IMR-90 (cell line): Measurements from ENCODE around the gene RNF133. TPM values are rescaled to one million over a fixed set of nuclear protein-coding genes. Genes with fewer than 3 reads are reported as not detected.

Source experiments
- ATAC-seq: fragments of 200-7000 bp; cut with Tn5 transposase; 2 replicates; pipeline ENCODE4 v1.9.1; 2020; ENCODE audit warnings: low read depth, mild to moderate bottlenecking, moderate library complexity
- BruUV-seq: library from RNA; stranded (reverse); fragments of 400-500 nt; replicated peaks from 2 replicates; lab custom pipeline; 2021; lab: Mats Ljungman, UMichigan
- CTCF ChIA-PET: fragments of 300-600 bp; formaldehyde crosslinking; extraction: SDS; loops from one replicate; lab custom pipeline; 2021; ENCODE audit warnings: antibody characterized with exemption; lab: Yijun Ruan, JAX
- POLR2A ChIA-PET: fragments of 300-600 bp; sonication (Branson Sonifier 250); formaldehyde crosslinking; loops from one replicate; lab custom pipeline; 2022; ENCODE audit warnings: antibody characterized with exemption; ENCODE audit not compliant: unreplicated experiment; lab: Charles Lee
- DNase-seq: peaks from one replicate; pipeline ENCODE4 v3.0.0; 2013
- H2AFZ ChIP-seq: replicated peaks from 2 replicates; pipeline ENCODE3; 2013; ENCODE audit warnings: low read length, mild to moderate bottlenecking; ENCODE audit not compliant: poor library complexity
- H2AK5ac ChIP-seq: 2 replicates; pipeline ENCODE4 v1.6.1; 2013; ENCODE audit warnings: low read depth, low read length, inconsistent platforms
- H2AK9ac ChIP-seq: replicated peaks from 2 replicates; pipeline ENCODE3; 2013; ENCODE audit warnings: mild to moderate bottlenecking, low read depth, low read length, moderate library complexity; ENCODE audit not compliant: poor library complexity
- H2BK120ac ChIP-seq: 2 replicates; pipeline ENCODE4 v1.6.1; 2013; ENCODE audit warnings: low read depth, low read length, inconsistent platforms
- H2BK15ac ChIP-seq: 3 replicates; pipeline ENCODE4 v1.6.1; 2013; ENCODE audit warnings: low read depth, low read length, inconsistent platforms
- H2BK20ac ChIP-seq: 2 replicates; pipeline ENCODE4 v1.6.1; 2013; ENCODE audit warnings: low read depth, mild to moderate bottlenecking, inconsistent platforms, low read length, moderate library complexity
- H2BK5ac ChIP-seq: 2 replicates; pipeline ENCODE4 v1.6.1; 2013; ENCODE audit warnings: mild to moderate bottlenecking, low read depth, low read length, inconsistent platforms; ENCODE audit not compliant: poor library complexity, severe bottlenecking
- H3K14ac ChIP-seq: replicated peaks from 2 replicates; pipeline ENCODE4 v1.6.1; 2013; ENCODE audit warnings: low read depth, low read length, inconsistent platforms
- H3K18ac ChIP-seq: 2 replicates; pipeline ENCODE4 v1.6.1; 2013; ENCODE audit warnings: low read depth, low read length, control low read depth
- H3K23ac ChIP-seq: 2 replicates; pipeline ENCODE4 v1.6.1; 2013; ENCODE audit warnings: low read depth, low read length, inconsistent platforms
- H3K27ac ChIP-seq: 2 replicates; pipeline ENCODE4 v1.5.1; 2013; ENCODE audit warnings: mild to moderate bottlenecking, control low read depth, low read length; ENCODE audit not compliant: insufficient read depth
- H3K27me3 ChIP-seq: 2 replicates; pipeline ENCODE4 v1.6.1; 2013; ENCODE audit warnings: low read length; ENCODE audit not compliant: control insufficient read depth, insufficient read depth
- H3K36me3 ChIP-seq: 2 replicates; pipeline ENCODE4 v1.6.1; 2013; ENCODE audit warnings: low read length, mixed read lengths; ENCODE audit not compliant: control insufficient read depth, insufficient read depth
- H3K4ac ChIP-seq: 2 replicates; pipeline ENCODE4 v1.6.1; 2013; ENCODE audit warnings: low read depth, low read length, inconsistent platforms
- H3K4me1 ChIP-seq: 2 replicates; pipeline ENCODE4 v1.6.1; 2013; ENCODE audit warnings: low read length, mixed read lengths; ENCODE audit not compliant: control insufficient read depth, insufficient read depth
- H3K4me2 ChIP-seq: 2 replicates; pipeline ENCODE4 v1.6.1; 2013; ENCODE audit warnings: low read depth, mild to moderate bottlenecking, control low read depth, low read length, moderate library complexity
- H3K4me3 ChIP-seq: 2 replicates; pipeline ENCODE4 v1.5.1; 2013; ENCODE audit warnings: low read depth, mild to moderate bottlenecking, control low read depth, low read length, moderate library complexity; ENCODE audit not compliant: insufficient read depth
- H3K56ac ChIP-seq: 2 replicates; pipeline ENCODE4 v1.6.1; 2013; ENCODE audit warnings: low read length, inconsistent platforms; ENCODE audit not compliant: insufficient read depth; ENCODE audit errors: extremely low read depth
- H3K79me1 ChIP-seq, 2 experiments: 2 replicates each; pipeline ENCODE4 v1.6.1; 2013; ENCODE audit warnings: low read length in 2 of 2, inconsistent platforms in 1 of 2, low read depth in 1 of 2
- H3K9ac ChIP-seq: 2 replicates; pipeline ENCODE4 v1.6.1; 2013; ENCODE audit warnings: low read depth, low read length, control low read depth
- H3K9me1 ChIP-seq: 2 replicates; pipeline ENCODE4 v1.6.1; 2013; ENCODE audit warnings: low read length, inconsistent platforms; ENCODE audit not compliant: insufficient read depth
- H3K9me3 ChIP-seq: 2 replicates; pipeline ENCODE4 v1.6.1; 2013; ENCODE audit warnings: low read length; ENCODE audit not compliant: control insufficient read depth, insufficient read depth
- H4K20me1 ChIP-seq: 2 replicates; pipeline ENCODE4 v1.6.1; 2013; ENCODE audit warnings: low read length, inconsistent platforms; ENCODE audit not compliant: insufficient read depth
- H4K5ac ChIP-seq: 2 replicates; pipeline ENCODE4 v1.6.1; 2013; ENCODE audit warnings: mild to moderate bottlenecking, low read depth, low read length, control low read depth
- H4K8ac ChIP-seq, 2 experiments: 2 replicates each; pipeline ENCODE4 v1.6.1; 2013; ENCODE audit warnings: low read depth in 2 of 2, low read length in 2 of 2, control low read depth in 1 of 2, inconsistent platforms in 1 of 2
- H4K91ac ChIP-seq: 2 replicates; pipeline ENCODE4 v1.6.1; 2013; ENCODE audit warnings: low read depth, low read length, inconsistent platforms; ENCODE audit not compliant: insufficient read depth
- BHLHE40 ChIP-seq: fragments of 150-350 bp; IDR thresholded peaks from 2 replicates; pipeline ENCODE4 v1.6.1; 2016; ENCODE audit warnings: mild to moderate bottlenecking, low read depth, low read length
- CEBPB ChIP-seq: IDR thresholded peaks from 2 replicates; pipeline ENCODE4 v1.6.1; 2012; ENCODE audit warnings: low read depth, low read length, improper control_type of control experiment
- CHD1 ChIP-seq: IDR thresholded peaks from 2 replicates; pipeline ENCODE4 v1.6.1; 2012; ENCODE audit warnings: low read depth, low read length, improper control_type of control experiment
- CTCF ChIP-seq: conservative IDR thresholded peaks from 2 replicates; pipeline ENCODE4 v1.5.1; 2012; ENCODE audit warnings: mild to moderate bottlenecking, low read depth, low read length, improper control_type of control experiment
- ELK1 ChIP-seq: fragments of 150-350 bp; IDR thresholded peaks from 2 replicates; pipeline ENCODE4 v1.6.1; 2016; ENCODE audit warnings: low read depth, mild to moderate bottlenecking, low read length, moderate library complexity, borderline replicate concordance
- FOS ChIP-seq: fragments of 150-350 bp; IDR thresholded peaks from 2 replicates; pipeline ENCODE4 v1.6.1; 2016; ENCODE audit warnings: low read depth, low read length
- MAFK ChIP-seq: IDR thresholded peaks from 2 replicates; pipeline ENCODE4 v1.6.1; 2012; ENCODE audit warnings: low read depth, low read length, improper control_type of control experiment
- MAZ ChIP-seq: IDR thresholded peaks from 2 replicates; pipeline ENCODE4 v1.6.1; 2012; ENCODE audit warnings: low read depth, mild to moderate bottlenecking, low read length, improper control_type of control experiment, moderate library complexity, borderline replicate concordance
- MXI1 ChIP-seq: IDR thresholded peaks from 2 replicates; pipeline ENCODE4 v1.6.1; 2012; ENCODE audit warnings: low read depth, mild to moderate bottlenecking, low read length, moderate library complexity, borderline replicate concordance
- NFE2L2 ChIP-seq: fragments of 150-350 bp; IDR thresholded peaks from 2 replicates; pipeline ENCODE4 v1.6.1; 2016; ENCODE audit warnings: low read depth, mild to moderate bottlenecking, low read length
- POLR2A ChIP-seq: IDR thresholded peaks from 2 replicates; pipeline ENCODE4 v1.6.1; 2012; ENCODE audit warnings: mild to moderate bottlenecking, low read depth, low read length
- RAD21 ChIP-seq: IDR thresholded peaks from 2 replicates; pipeline ENCODE4 v1.6.1; 2012; ENCODE audit warnings: low read length, improper control_type of control experiment
- RCOR1 ChIP-seq: IDR thresholded peaks from 2 replicates; pipeline ENCODE4 v1.6.1; 2012; ENCODE audit warnings: mild to moderate bottlenecking, low read length, improper control_type of control experiment; ENCODE audit not compliant: insufficient replicate concordance
- RFX5 ChIP-seq: IDR thresholded peaks from 2 replicates; pipeline ENCODE4 v1.8.0; 2012; ENCODE audit warnings: low read depth, mild to moderate bottlenecking, low read length, moderate library complexity
- SMC3 ChIP-seq: fragments of 150-350 bp; IDR thresholded peaks from 2 replicates; pipeline ENCODE4 v1.6.1; 2016; ENCODE audit warnings: low read depth, mild to moderate bottlenecking, antibody characterized with exemption, low read length, moderate library complexity
- USF2 ChIP-seq: fragments of 150-350 bp; IDR thresholded peaks from 2 replicates; pipeline ENCODE4 v1.6.1; 2017; ENCODE audit warnings: mild to moderate bottlenecking, antibody characterized with exemption, low read length, low read depth
- WGBS, 2 experiments: methylation state at CpG; one replicate each; pipeline versions ENCODE4 v1.1.5 to v1.1.7; 2013; ENCODE audit warnings: missing lambda C conversion rate in 2 of 2; ENCODE audit not compliant: insufficient read length in 1 of 2; ENCODE audit errors: extremely low coverage in 2 of 2; 5-methylcytosine and 5-hydroxymethylcytosine counted together
- dilution Hi-C: fragments of 300-500 bp; cut with HindIII; formaldehyde crosslinking; loops from one replicate; pipeline ENCODE4 v1.14.3; 2018; ENCODE audit warnings: low sequenced_read_pairs; ENCODE audit not compliant: unreplicated experiment
- in situ Hi-C: fragments of 300-500 bp; cut with MboI; formaldehyde crosslinking; loops from 3 replicates; pipeline ENCODE4 v1.14.3; 2019; ENCODE audit warnings: low sequenced_read_pairs, inconsistent platforms, mixed read lengths
- intact Hi-C: fragments of 100-400 bp; cut with micrococcal nuclease; formaldehyde crosslinking; loops from 2 replicates; pipeline ENCODE4 v1.10.0; 2022
- polyA plus RNA-seq, 3 experiments: library from polyadenylated mRNA; depleted of rRNA; stranded (reverse); fragments of >200 nt; gene quantifications; 2 replicates each; pipeline ENCODE4 v1.2.3, GENCODE V29; 2012; ENCODE audit warnings: low replicate concordance in 1 of 3
- total RNA-seq: library from RNA; depleted of rRNA; stranded (reverse); fragments of >200 nt; gene quantifications from 2 replicates; pipeline ENCODE4 v1.2.3, GENCODE V29; 2012

The RNF133 gene
- total and polyA plus RNA-seq, 2 of the 4 experiments (the other 2 are of a cell fraction): not detected

GRCh38 chr7:122652876-122653275, 46.0 kb downstream of the RNF133 start:
- H3K18ac ChIP-seq: no peak overlapping the region
- H3K23ac ChIP-seq: no peak overlapping the region
- BruUV-seq: no TSS peak
- ChIA-PET CTCF (no interaction called here), POLR2A (no interaction called here)
- no peak overlapping the region for H2AK5ac ChIP-seq
- H3K27me3 ChIP-seq: no peaks in the 10 kb centered on the region
- H3K9me1 ChIP-seq: no peaks in the 10 kb centered on the region
- no peak overlapping the region for H3K4me2 ChIP-seq
- no peaks in the 10 kb centered on the region for H3K36me3 ChIP-seq
- no peak overlapping the region for H3K4me3 ChIP-seq
- H3K9me3 ChIP-seq: peaks cover 2% of the 10 kb centered on the region; the same call in 1 of the 2 replicates
- H3K56ac ChIP-seq: no peak overlapping the region
- H2BK120ac ChIP-seq: no peak overlapping the region
- DNase-seq (no peak), ATAC-seq (no peak)
- intact Hi-C loops (no loop called here), dilution Hi-C loops (no loop called here), in situ Hi-C loops (no loop called here)
- H2AFZ ChIP-seq: no peak overlapping the region
- H2BK5ac ChIP-seq: no peak overlapping the region
- TF ChIP-seq CEBPB (no peak), BHLHE40 (no peak), CHD1 (no peak), CTCF (no peak), NFE2L2 (no peak), MAZ (no peak), RCOR1 (no peak), POLR2A (no peak), MAFK (no peak), USF2 (no peak), FOS (no peak), SMC3 (no peak), RAD21 (no peak), MXI1 (no peak), RFX5 (no peak), ELK1 (no peak)
- H3K9ac ChIP-seq: no peak overlapping the region
- H4K5ac ChIP-seq: no peak overlapping the region
- H3K27ac ChIP-seq: no peak overlapping the region
- no peak overlapping the region for H2AK9ac ChIP-seq
- H2BK15ac ChIP-seq: no peak overlapping the region
- no peak overlapping the region for H3K14ac ChIP-seq
- no peak overlapping the region for H4K91ac ChIP-seq
- no peak overlapping the region for H4K8ac ChIP-seq
- H3K4ac ChIP-seq: no peak overlapping the region
- no peaks in the 10 kb centered on the region for H4K20me1 ChIP-seq
- no peaks in the 10 kb centered on the region for H3K79me1 ChIP-seq
- H2BK20ac ChIP-seq: no peak overlapping the region
- no peaks in the 10 kb centered on the region for H3K4me1 ChIP-seq
- 20% methylated on average over 2 of the region's 4 CpGs; no CpG with 5 or more reads in 1 of the 2 experiments for WGBS, 2 experiments
